ENCODE measurements around the gene C11orf42.

DNA sequence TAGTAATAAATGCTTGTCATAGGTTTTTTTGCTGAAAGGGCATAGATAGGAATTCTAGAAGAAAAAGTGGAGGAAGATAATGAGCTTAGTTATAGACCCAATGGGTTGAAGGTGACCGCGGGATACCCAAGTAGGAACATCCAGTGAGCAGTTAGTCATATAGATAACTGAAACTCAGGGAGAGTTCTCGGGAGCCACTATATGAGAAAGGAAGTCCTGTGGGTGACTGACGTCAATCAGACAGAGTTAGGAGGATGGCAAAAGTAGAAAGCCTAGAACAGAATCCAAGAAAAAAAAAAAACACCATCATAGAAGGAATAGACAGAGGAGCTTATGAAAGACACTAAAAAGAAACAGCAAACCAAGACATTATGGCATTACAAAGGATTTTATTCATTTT, 31.9 kb downstream of the C11orf42 start:
- TF ChIP-seq, protein P1, sequence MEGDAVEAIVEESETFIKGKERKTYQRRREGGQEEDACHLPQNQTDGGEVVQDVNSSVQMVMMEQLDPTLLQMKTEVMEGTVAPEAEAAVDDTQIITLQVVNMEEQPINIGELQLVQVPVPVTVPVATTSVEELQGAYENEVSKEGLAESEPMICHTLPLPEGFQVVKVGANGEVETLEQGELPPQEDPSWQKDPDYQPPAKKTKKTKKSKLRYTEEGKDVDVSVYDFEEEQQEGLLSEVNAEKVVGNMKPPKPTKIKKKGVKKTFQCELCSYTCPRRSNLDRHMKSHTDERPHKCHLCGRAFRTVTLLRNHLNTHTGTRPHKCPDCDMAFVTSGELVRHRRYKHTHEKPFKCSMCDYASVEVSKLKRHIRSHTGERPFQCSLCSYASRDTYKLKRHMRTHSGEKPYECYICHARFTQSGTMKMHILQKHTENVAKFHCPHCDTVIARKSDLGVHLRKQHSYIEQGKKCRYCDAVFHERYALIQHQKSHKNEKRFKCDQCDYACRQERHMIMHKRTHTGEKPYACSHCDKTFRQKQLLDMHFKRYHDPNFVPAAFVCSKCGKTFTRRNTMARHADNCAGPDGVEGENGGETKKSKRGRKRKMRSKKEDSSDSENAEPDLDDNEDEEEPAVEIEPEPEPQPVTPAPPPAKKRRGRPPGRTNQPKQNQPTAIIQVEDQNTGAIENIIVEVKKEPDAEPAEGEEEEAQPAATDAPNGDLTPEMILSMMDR (IDR thresholded peaks at IDR 0.05): no peak
- no peak for TF ChIP-seq POLR2A (IDR thresholded peaks at IDR 0.05)
- no peak for TF ChIP-seq POLR2AphosphoS5 (IDR thresholded peaks at IDR 0.05)

Data from prostate gland (tissue), 2 donors.